NB4 (cell line): ENCODE results near the gene C2orf49.

Source experiments
- CTCF ChIP-seq: IDR thresholded peaks from one replicate; pipeline ENCODE4 v1.5.1; 2012; ENCODE audit warnings: low read depth, low read length
- MAX ChIP-seq: IDR thresholded peaks from 2 replicates; pipeline ENCODE4 v1.6.1; 2011; ENCODE audit warnings: low read depth, low read length
- MYC ChIP-seq: IDR thresholded peaks from 2 replicates; pipeline ENCODE4 v1.6.1; 2011; ENCODE audit warnings: low read depth, low read length
- POLR2A ChIP-seq: IDR thresholded peaks from 2 replicates; pipeline ENCODE4 v1.6.1; 2011; ENCODE audit warnings: mild to moderate bottlenecking; ENCODE audit not compliant: insufficient read length; ENCODE audit errors: extremely low read depth

GRCh38 chr2:105329561-105330495 lies 7.5 kb upstream of the C2orf49 start, which contains the start of gene TGFBRAP1:
- TF ChIP-seq CTCF (no peak), POLR2A (peak; percentile 69), MAX (peak; percentile 61; the same call in 1 of the 2 replicates), MYC (peak; percentile 80; the same call in 1 of the 2 replicates)
